HCT116 (cell line): ENCODE data around the gene ALOX15. TPM values are rescaled to one million over a fixed set of nuclear protein-coding genes. Genes with fewer than 3 reads are reported as not detected.
"Not testable (repeated sequence)": the region's sequence is repeated elsewhere in the genome, so short reads cannot be mapped to it uniquely, and the experiment has no call there.

Experiments
- ATAC-seq: fragments of 200-7000 bp; cut with Tn5 transposase; 2 replicates; pipeline ENCODE4 v1.9.1; 2020; ENCODE audit warnings: mild to moderate bottlenecking, moderate library complexity
- BruUV-seq: library from RNA; stranded (reverse); fragments of 400-500 nt; replicated peaks from 2 replicates; lab custom pipeline; 2021; lab: Mats Ljungman, UMichigan
- CTCF ChIA-PET: fragments of 300-600 bp; sonication (Branson Sonifier 250); formaldehyde crosslinking; loops from one replicate; lab custom pipeline; 2021; ENCODE audit warnings: antibody characterized with exemption; lab: Charles Lee
- POLR2A ChIA-PET: fragments of 300-600, 350-600 bp; sonication (Branson Sonifier 250); formaldehyde crosslinking; loops from one replicate; lab custom pipeline; 2021; ENCODE audit warnings: antibody characterized with exemption; lab: Charles Lee
- RAD21 ChIA-PET, 2 experiments: fragments of 300-600 bp; sonication (Branson Sonifier 250); formaldehyde crosslinking; loops; one replicate each; lab custom pipeline; 2023; ENCODE audit warnings: low total read pairs in 2 of 2; ENCODE audit not compliant: uncharacterized antibody in 2 of 2, unreplicated experiment in 2 of 2, low non-redundant PET in 1 of 2; lab: Charles Lee
- DNase-seq: peaks from one replicate; pipeline ENCODE4 v3.0.0-alpha.2; 2010; ENCODE audit warnings: low read depth, low spot score
- H2AFZ ChIP-seq: fragments of 200-600 bp; shearing (Covaris generic), sonication (generic); 2 replicates; pipeline ENCODE4 v1.6.1; 2017; ENCODE audit warnings: low read depth, mixed run types, mixed read lengths, antibody characterized with exemption, low read length; ENCODE audit not compliant: poor library complexity, severe bottlenecking
- H3K27ac ChIP-seq: 2 replicates; pipeline ENCODE4 v1.5.1; 2012; ENCODE audit warnings: low read depth, low read length
- H3K27me3 ChIP-seq: fragments of 200-600 bp; sonication (generic); 2 replicates; pipeline ENCODE4 v1.6.1; 2016; ENCODE audit warnings: mixed run types, low read length, mixed read lengths; ENCODE audit not compliant: insufficient read depth
- H3K36me3 ChIP-seq, 2 experiments: fragments of 200-500 bp in 1 of 2; fragments of 200-600 bp in 1 of 2; sonication (Bioruptor generic) in 1 of 2; sonication (generic) in 1 of 2; 2 replicates each; pipeline versions ENCODE4 v1.5.1 to v1.6.1; 2014 to 2016; ENCODE audit warnings: low read length in 2 of 2, inconsistent platforms in 1 of 2, mixed read lengths in 1 of 2, mixed run types in 1 of 2; ENCODE audit not compliant: insufficient read depth in 2 of 2, control insufficient read depth in 1 of 2
- H3K4me1 ChIP-seq, 2 experiments: fragments of 200-600 bp in 1 of 2; sonication (generic) in 1 of 2; 2 replicates each; pipeline versions ENCODE4 v1.5.1 to v1.6.1; 2012 to 2017; ENCODE audit warnings: low read length in 2 of 2, inconsistent platforms in 1 of 2, mild to moderate bottlenecking in 1 of 2, mixed read lengths in 1 of 2, mixed run types in 1 of 2, moderate library complexity in 1 of 2; ENCODE audit not compliant: insufficient read depth in 2 of 2, control insufficient read depth in 1 of 2
- H3K4me2 ChIP-seq: fragments of 200-600 bp; sonication (generic); 2 replicates; pipeline ENCODE4 v1.6.1; 2017; ENCODE audit warnings: mixed run types, low read length, mixed read lengths
- H3K4me3 ChIP-seq, 2 experiments: fragments of 200-600 bp in 1 of 2; sonication (generic) in 1 of 2; replicated peaks in 1 of 2; 2 replicates each; pipeline ENCODE4 v1.5.1; 2011 to 2016; ENCODE audit warnings: low read length in 2 of 2, control low read depth in 1 of 2, low read depth in 1 of 2, mild to moderate bottlenecking in 1 of 2, mixed read lengths in 1 of 2, mixed run types in 1 of 2
- H3K79me2 ChIP-seq: fragments of 200-600 bp; sonication (generic); 2 replicates; pipeline ENCODE4 v1.6.1; 2017; ENCODE audit warnings: mild to moderate bottlenecking, mixed run types, low read length, moderate library complexity, mixed read lengths; ENCODE audit not compliant: insufficient read depth
- H3K9ac ChIP-seq: fragments of 200-600 bp; sonication (generic); 2 replicates; pipeline ENCODE4 v1.6.1; 2016; ENCODE audit warnings: low read length, mixed read lengths
- H3K9me2 ChIP-seq: fragments of 200-600 bp; sonication (generic), shearing (Covaris generic); 2 replicates; pipeline ENCODE4 v1.6.1; 2017; ENCODE audit warnings: mixed run types, mild to moderate bottlenecking, moderate library complexity; ENCODE audit not compliant: insufficient read depth
- H3K9me3 ChIP-seq, 2 experiments: fragments of 200-500 bp in 1 of 2; fragments of 200-600 bp in 1 of 2; sonication (Bioruptor generic) in 1 of 2; sonication (generic) in 1 of 2; 2 replicates each; pipeline ENCODE4 v1.6.1; 2014 to 2017; ENCODE audit warnings: low read length in 2 of 2, mixed read lengths in 2 of 2, inconsistent platforms in 1 of 2, low read depth in 1 of 2, mild to moderate bottlenecking in 1 of 2, mixed run types in 1 of 2, moderate library complexity in 1 of 2; ENCODE audit not compliant: control insufficient read depth in 1 of 2, insufficient read depth in 1 of 2
- H4K20me1 ChIP-seq: fragments of 200-600 bp; sonication (generic), shearing (Covaris generic); 2 replicates; pipeline ENCODE4 v1.6.1; 2017; ENCODE audit warnings: mixed run types, mild to moderate bottlenecking, moderate library complexity; ENCODE audit not compliant: insufficient read depth
- CTCF ChIP-seq, 3 experiments: fragments of 200-600 bp in 1 of 3; sonication (generic) in 1 of 3; IDR thresholded peaks in 2 of 3; conservative IDR thresholded peaks in 1 of 3; 2 replicates each; pipeline ENCODE4 v1.5.1; 2012 to 2017; ENCODE audit warnings: low read depth in 2 of 3, low read length in 2 of 3, antibody characterized with exemption in 1 of 3, borderline replicate concordance in 1 of 3, control low read depth in 1 of 3, mild to moderate bottlenecking in 1 of 3, mixed read lengths in 1 of 3, mixed run types in 1 of 3, moderate library complexity in 1 of 3; ENCODE audit not compliant: insufficient read depth in 1 of 3
- ELF1 ChIP-seq: IDR thresholded peaks from 2 replicates; pipeline ENCODE4 v1.6.1; 2012; ENCODE audit warnings: low read depth, borderline replicate concordance
- EZH2phosphoT487 ChIP-seq: fragments of 200-600 bp; IDR thresholded peaks from 2 replicates; pipeline ENCODE4 v1.6.1; 2018; ENCODE audit warnings: antibody characterized with exemption, borderline replicate concordance
- JUND ChIP-seq: IDR thresholded peaks from 2 replicates; pipeline ENCODE4 v1.6.1; 2012
- SP1 ChIP-seq: IDR thresholded peaks from 2 replicates; pipeline ENCODE4 v1.6.1; 2012; ENCODE audit warnings: low read depth
- SRF ChIP-seq: IDR thresholded peaks from 2 replicates; pipeline ENCODE4 v1.6.1; 2012; ENCODE audit warnings: low read depth
- TCF7L2 ChIP-seq: IDR thresholded peaks from 2 replicates; pipeline ENCODE4 v1.7.0; 2011; ENCODE audit warnings: borderline replicate concordance, inconsistent platforms; ENCODE audit not compliant: insufficient read depth, insufficient read length; ENCODE audit errors: extremely low read depth
- ZNF274 ChIP-seq: fragments of 200-500 bp; sonication (Bioruptor generic); IDR thresholded peaks from 2 replicates; pipeline ENCODE4 v1.6.1; 2014; ENCODE audit warnings: mild to moderate bottlenecking, low read depth, low read length, inconsistent platforms
- intact Hi-C: fragments of 100-400 bp; cut with micrococcal nuclease; formaldehyde crosslinking; loops from 2 replicates; pipeline ENCODE4 v1.10.0; 2022
- total RNA-seq: library from RNA; stranded (reverse); gene quantifications from one replicate; pipeline ENCODE4 v1.2.1, GENCODE V29; 2021; ENCODE audit not compliant: unreplicated experiment

ALOX15 gene
- total RNA-seq, 1 experiment from 2014 or later = 0.57 TPM

GRCh38 chr17:4655933-4656332 is 14.5 kb upstream of the ALOX15 start:
- H3K4me1 ChIP-seq, intact Hi-C loops, H3K4me2 ChIP-seq, H4K20me1 ChIP-seq, H3K79me2 ChIP-seq, H3K9ac ChIP-seq, H3K27me3 ChIP-seq, H3K4me3 ChIP-seq, POLR2A ChIA-PET, DNase-seq, H3K9me2 ChIP-seq, H2AFZ ChIP-seq, BruUV-seq, CTCF ChIA-PET, H3K9me3 ChIP-seq, H3K27ac ChIP-seq, H3K36me3 ChIP-seq, ATAC-seq: not testable (repeated sequence)
- RAD21 ChIA-PET = interaction anchor here in 1 of 2 experiments (0.6 kb wide), 1 partner anchor 239 kb away, joined by 3 read pairs; no protein-coding TSS in a partner anchor

DNA sequence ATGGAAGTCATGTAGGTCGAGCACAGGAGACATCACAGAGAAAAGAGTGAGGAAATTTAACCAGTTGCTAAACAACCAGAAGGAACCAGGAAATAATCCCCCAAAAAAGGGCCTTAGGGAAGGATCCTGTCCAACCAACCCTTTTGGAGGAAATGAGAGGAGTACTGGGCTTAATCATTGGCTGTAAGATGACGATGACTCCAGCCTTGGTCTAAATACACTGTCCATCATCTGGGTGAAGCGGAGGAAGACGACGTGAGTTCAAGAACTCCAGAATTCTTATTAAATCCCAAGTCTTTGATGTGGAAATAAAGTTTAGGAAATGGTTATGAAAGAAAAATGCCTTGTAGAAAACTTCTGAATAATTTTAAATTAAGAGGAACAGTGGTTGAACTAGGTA is 11.5 kb upstream of the ALOX15 start:
- ATAC-seq = no peak
- no TSS peak for BruUV-seq
- Histone ChIP-seq H3K9me2 (no peaks in the 10 kb centered on the region), H3K9me3 (no peaks in the 10 kb centered on the region), H3K27me3 (no peaks in the 10 kb centered on the region), H3K9ac (no peak overlapping the region), H3K4me1 (no peaks in the 10 kb centered on the region), H3K79me2 (no peaks in the 10 kb centered on the region), H4K20me1 (no peaks in the 10 kb centered on the region), H3K4me3 (no peak overlapping the region), H3K36me3 (no peaks in the 10 kb centered on the region), H2AFZ (no peak overlapping the region), H3K4me2 (no peak overlapping the region), H3K27ac (no peak overlapping the region)
- no peak for DNase-seq
- TF ChIP-seq TCF7L2 (no peak), SRF (no peak), EZH2phosphoT487 (no peak), ZNF274 (no peak), CTCF (IDR thresholded peaks at IDR 0.05 in 2 of 3, conservative IDR thresholded peaks at IDR 0.05 in 1 of 3; ENCODE audit: borderline replicate concordance in 1 of 3, insufficient read depth in 1 of 3, low read depth in 2 of 3, low read length in 2 of 3) (no peak), SP1 (no peak), ELF1 (no peak), JUND (no peak)
- RAD21 ChIA-PET = no interaction called here
- POLR2A ChIA-PET = no interaction called here
- intact Hi-C loops = no loop called here
- CTCF ChIA-PET = no interaction called here
